Measurements from ENCODE around the gene ZNF10. TPM values are rescaled to one million over a fixed set of nuclear protein-coding genes. Genes with fewer than 3 reads are reported as not detected.

Gene ZNF10
- total RNA-seq, 2 donors from 2014 or later = 2.3 to 3.9 TPM

Other genes starting within 250 kb of the ZNF10 start
- 100 to 1,000 TPM; 121 to 155 TPM for gene CHFR, start 243.0 kb upstream of the ZNF10 start, total RNA-seq
- gene ZNF605, start 174.3 kb upstream of the ZNF10 start, total RNA-seq = 1 to 10 TPM; 6.7 to 7.5 TPM
- 10 to 100 TPM; 24.1 to 27.3 TPM for gene ZNF26, start 144.3 kb upstream of the ZNF10 start, total RNA-seq
- 10 to 100 TPM; 16.8 to 17.6 TPM for gene ZNF84, start 93.1 kb upstream of the ZNF10 start, total RNA-seq
- gene ZNF140, start 49.7 kb upstream of the ZNF10 start, total RNA-seq = 10 to 100 TPM in 1 of 2 donors, 1 to 10 TPM in 1; 7.1 to 17.1 TPM
- gene ZNF891, start 353 bp upstream of the ZNF10 start, total RNA-seq = 1 to 10 TPM; 1.4 to 1.7 TPM
- gene ZNF268, start 50.9 kb downstream of the ZNF10 start, total RNA-seq = 10 to 100 TPM; 18.9 to 23.5 TPM
- gene ANHX, start 105.2 kb downstream of the ZNF10 start, total RNA-seq = not detected

Data from natural killer cell treated with Interleukin-12 subunit alpha and Interleukin-12 subunit beta and Interleukin-15 and Interleukin-18, amount 100 ng/mL, for 72 hours (primary cell).